A549 (cell line): Measurements from ENCODE around the gene OR2S2.

Source experiments
- CHD2 ChIP-seq: fragments of 150-350 bp; IDR thresholded peaks from 2 replicates; pipeline ENCODE4 v1.6.1; 2014; ENCODE audit warnings: low read length; ENCODE audit not compliant: partially characterized antibody
- HEYL ChIP-seq: fragments of 250-450 bp; sonication (Bioruptor Pico); IDR thresholded peaks from 2 replicates; pipeline ENCODE4 v1.8.0; 2021; ENCODE audit warnings: mild to moderate bottlenecking, moderate library complexity
- MAFK ChIP-seq: fragments of 450-650 bp; IDR thresholded peaks from 2 replicates; pipeline ENCODE4 v1.6.1; 2014; ENCODE audit not compliant: partially characterized antibody
- MAZ ChIP-seq: fragments of 150-350 bp; IDR thresholded peaks from 2 replicates; pipeline ENCODE4 v1.6.1; 2014; ENCODE audit warnings: antibody characterized with exemption, low read depth, low read length, borderline replicate concordance
- POLR2A ChIP-seq: IDR thresholded peaks from 2 replicates; pipeline ENCODE4 v1.6.1; 2012; ENCODE audit warnings: mild to moderate bottlenecking, low read length
- SMC3 ChIP-seq: fragments of >200 bp; sonication (Bioruptor Twin); formaldehyde crosslinking; IDR thresholded peaks from 3 replicates; pipeline ENCODE4 v1.6.1; 2018; ENCODE audit warnings: inconsistent platforms
- TF ChIP-seq, protein P1 (sequence below): fragments of >200 bp; sonication (Bioruptor Twin); formaldehyde crosslinking; IDR thresholded peaks from 3 replicates; pipeline ENCODE4 v1.5.1; 2016
- TF ChIP-seq, protein P2 (sequence below): IDR thresholded peaks from 2 replicates; pipeline ENCODE4 v1.6.1; 2012

DNA sequence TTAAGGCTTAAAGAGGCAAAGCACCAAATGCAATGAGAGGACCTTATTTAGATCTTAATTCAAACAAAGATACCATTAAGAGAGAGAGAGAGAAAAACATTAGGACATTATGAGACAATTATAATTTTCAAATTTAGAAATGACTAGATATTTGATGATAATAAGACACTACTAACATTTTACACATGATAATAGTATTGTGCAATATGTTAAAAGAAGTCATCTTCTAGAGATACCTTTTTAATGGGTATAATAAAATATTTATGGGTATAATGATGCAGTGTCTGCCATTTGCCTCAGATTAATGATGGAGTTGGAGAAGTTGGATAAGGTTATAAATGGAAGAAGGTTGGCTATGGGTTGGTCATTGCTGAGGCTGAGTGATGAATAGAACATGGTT, 27.4 kb downstream of the OR2S2 start:
- TF ChIP-seq, protein P1, sequence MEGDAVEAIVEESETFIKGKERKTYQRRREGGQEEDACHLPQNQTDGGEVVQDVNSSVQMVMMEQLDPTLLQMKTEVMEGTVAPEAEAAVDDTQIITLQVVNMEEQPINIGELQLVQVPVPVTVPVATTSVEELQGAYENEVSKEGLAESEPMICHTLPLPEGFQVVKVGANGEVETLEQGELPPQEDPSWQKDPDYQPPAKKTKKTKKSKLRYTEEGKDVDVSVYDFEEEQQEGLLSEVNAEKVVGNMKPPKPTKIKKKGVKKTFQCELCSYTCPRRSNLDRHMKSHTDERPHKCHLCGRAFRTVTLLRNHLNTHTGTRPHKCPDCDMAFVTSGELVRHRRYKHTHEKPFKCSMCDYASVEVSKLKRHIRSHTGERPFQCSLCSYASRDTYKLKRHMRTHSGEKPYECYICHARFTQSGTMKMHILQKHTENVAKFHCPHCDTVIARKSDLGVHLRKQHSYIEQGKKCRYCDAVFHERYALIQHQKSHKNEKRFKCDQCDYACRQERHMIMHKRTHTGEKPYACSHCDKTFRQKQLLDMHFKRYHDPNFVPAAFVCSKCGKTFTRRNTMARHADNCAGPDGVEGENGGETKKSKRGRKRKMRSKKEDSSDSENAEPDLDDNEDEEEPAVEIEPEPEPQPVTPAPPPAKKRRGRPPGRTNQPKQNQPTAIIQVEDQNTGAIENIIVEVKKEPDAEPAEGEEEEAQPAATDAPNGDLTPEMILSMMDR: no peak
- TF ChIP-seq POLR2A (no peak), MAFK (no peak), SMC3 (no peak), MAZ (no peak), CHD2 (no peak), HEYL (CRISPR knock-in tag) (no peak)
- TF ChIP-seq, protein P2, sequence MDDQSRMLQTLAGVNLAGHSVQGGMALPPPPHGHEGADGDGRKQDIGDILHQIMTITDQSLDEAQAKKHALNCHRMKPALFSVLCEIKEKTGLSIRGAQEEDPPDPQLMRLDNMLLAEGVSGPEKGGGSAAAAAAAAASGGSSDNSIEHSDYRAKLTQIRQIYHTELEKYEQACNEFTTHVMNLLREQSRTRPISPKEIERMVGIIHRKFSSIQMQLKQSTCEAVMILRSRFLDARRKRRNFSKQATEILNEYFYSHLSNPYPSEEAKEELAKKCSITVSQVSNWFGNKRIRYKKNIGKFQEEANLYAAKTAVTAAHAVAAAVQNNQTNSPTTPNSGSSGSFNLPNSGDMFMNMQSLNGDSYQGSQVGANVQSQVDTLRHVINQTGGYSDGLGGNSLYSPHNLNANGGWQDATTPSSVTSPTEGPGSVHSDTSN: no peak
